ENCODE results near the gene TCN2.
"Not testable (repeated sequence)": the region's sequence is repeated elsewhere in the genome, so short reads cannot be mapped to it uniquely, and the experiment has no call there.

The TCN2 gene

GRCh38 chr22:30565341-30565740, 41.6 kb upstream of the TCN2 start (continued):
- no peak for TF ChIP-seq TSHZ2 (CRISPR knock-in tag; IDR thresholded peaks at IDR 0.05)
- no peak for TF ChIP-seq CSDC2 (CRISPR knock-in tag; IDR thresholded peaks at IDR 0.05)
- no peak for TF ChIP-seq ZFP30 (CRISPR knock-in tag; IDR thresholded peaks at IDR 0.05)
- TF ChIP-seq ISL1 (CRISPR knock-in tag; IDR thresholded peaks at IDR 0.05) = no peak
- no peak for TF ChIP-seq PPARA (CRISPR knock-in tag; IDR thresholded peaks at IDR 0.05; ENCODE audit: borderline replicate concordance)
- TF ChIP-seq BACH2 (CRISPR knock-in tag; IDR thresholded peaks at IDR 0.05; ENCODE audit: borderline replicate concordance) = no peak
- no peak for TF ChIP-seq ZNF565 (CRISPR knock-in tag; conservative IDR thresholded peaks at IDR 0.05; ENCODE audit: low read depth)
- no peak for TF ChIP-seq CREB5 (CRISPR knock-in tag; IDR thresholded peaks at IDR 0.05; ENCODE audit: low read depth)
- no peak for TF ChIP-seq RARB (CRISPR knock-in tag; IDR thresholded peaks at IDR 0.05)

DNA sequence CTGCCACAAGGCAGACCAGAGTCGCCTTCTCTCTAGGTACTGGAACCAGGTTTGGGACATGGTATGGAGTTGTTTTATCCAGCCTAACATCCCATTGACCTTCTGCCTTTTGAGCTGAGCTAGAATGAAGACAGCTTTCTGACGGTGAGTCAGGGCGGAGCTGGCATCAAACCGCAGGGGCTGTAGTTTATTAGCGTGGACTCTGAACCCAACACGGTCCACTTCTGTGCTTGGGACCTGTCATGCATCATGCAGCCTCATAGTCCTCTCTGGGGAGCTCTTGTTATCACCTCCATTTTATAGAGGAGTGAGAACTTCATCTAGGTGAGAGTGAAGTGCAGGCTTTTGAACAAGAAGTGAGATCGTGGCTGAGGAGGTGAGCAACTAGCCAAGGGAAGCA, 40.8 kb upstream of the TCN2 start:
- TF ChIP-seq ZNF70 (CRISPR knock-in tag; IDR thresholded peaks at IDR 0.05) (no peak), ISL1 (CRISPR knock-in tag; IDR thresholded peaks at IDR 0.05) (no peak), ZNF565 (CRISPR knock-in tag; conservative IDR thresholded peaks at IDR 0.05; ENCODE audit: low read depth) (no peak), TOX (CRISPR knock-in tag; IDR thresholded peaks at IDR 0.05; ENCODE audit: borderline replicate concordance) (no peak), TCF4 (CRISPR knock-in tag; IDR thresholded peaks at IDR 0.05; ENCODE audit: borderline replicate concordance) (no peak), PATZ1 (CRISPR knock-in tag; IDR thresholded peaks at IDR 0.05; ENCODE audit: borderline replicate concordance) (no peak), GLIS3 (CRISPR knock-in tag; IDR thresholded peaks at IDR 0.05) (no peak), RARB (CRISPR knock-in tag; IDR thresholded peaks at IDR 0.05) (no peak), PPARA (CRISPR knock-in tag; IDR thresholded peaks at IDR 0.05; ENCODE audit: borderline replicate concordance) (no peak), ZNF8 (CRISPR knock-in tag; IDR thresholded peaks at IDR 0.05) (no peak), BACH2 (CRISPR knock-in tag; IDR thresholded peaks at IDR 0.05; ENCODE audit: borderline replicate concordance) (no peak), TSHZ2 (CRISPR knock-in tag; IDR thresholded peaks at IDR 0.05) (no peak), ZFP30 (CRISPR knock-in tag; IDR thresholded peaks at IDR 0.05) (no peak), CSDC2 (CRISPR knock-in tag; IDR thresholded peaks at IDR 0.05) (no peak), ZC3H10 (CRISPR knock-in tag; IDR thresholded peaks at IDR 0.05) (no peak), CREB5 (CRISPR knock-in tag; IDR thresholded peaks at IDR 0.05; ENCODE audit: low read depth) (no peak), SNAI2 (CRISPR knock-in tag; IDR thresholded peaks at IDR 0.05) (no peak)
- no peak for ATAC-seq

GRCh38 chr22:30567277-30567676, 39.7 kb upstream of the TCN2 start:
- not testable (repeated sequence) for ATAC-seq
